ENCODE results near the gene TPM3.

GRCh38 chr1:154176337-154176736 lies 15.6 kb downstream of the TPM3 start:
- no peak for TF ChIP-seq RAD21 (conservative IDR thresholded peaks at IDR 0.05)
- TF ChIP-seq POLR2AphosphoS5 (IDR thresholded peaks at IDR 0.05): no peak
- TF ChIP-seq CTCF (IDR thresholded peaks at IDR 0.05; ENCODE audit: poor library complexity, severe bottlenecking): no peak
- no peak for TF ChIP-seq EZH2 (IDR thresholded peaks at IDR 0.05; ENCODE audit: borderline replicate concordance, insufficient read depth, low read length, poor library complexity, severe bottlenecking)
- TF ChIP-seq MXI1 (conservative IDR thresholded peaks at IDR 0.05; ENCODE audit: poor library complexity, severe bottlenecking): no peak
- TF ChIP-seq, protein P1, sequence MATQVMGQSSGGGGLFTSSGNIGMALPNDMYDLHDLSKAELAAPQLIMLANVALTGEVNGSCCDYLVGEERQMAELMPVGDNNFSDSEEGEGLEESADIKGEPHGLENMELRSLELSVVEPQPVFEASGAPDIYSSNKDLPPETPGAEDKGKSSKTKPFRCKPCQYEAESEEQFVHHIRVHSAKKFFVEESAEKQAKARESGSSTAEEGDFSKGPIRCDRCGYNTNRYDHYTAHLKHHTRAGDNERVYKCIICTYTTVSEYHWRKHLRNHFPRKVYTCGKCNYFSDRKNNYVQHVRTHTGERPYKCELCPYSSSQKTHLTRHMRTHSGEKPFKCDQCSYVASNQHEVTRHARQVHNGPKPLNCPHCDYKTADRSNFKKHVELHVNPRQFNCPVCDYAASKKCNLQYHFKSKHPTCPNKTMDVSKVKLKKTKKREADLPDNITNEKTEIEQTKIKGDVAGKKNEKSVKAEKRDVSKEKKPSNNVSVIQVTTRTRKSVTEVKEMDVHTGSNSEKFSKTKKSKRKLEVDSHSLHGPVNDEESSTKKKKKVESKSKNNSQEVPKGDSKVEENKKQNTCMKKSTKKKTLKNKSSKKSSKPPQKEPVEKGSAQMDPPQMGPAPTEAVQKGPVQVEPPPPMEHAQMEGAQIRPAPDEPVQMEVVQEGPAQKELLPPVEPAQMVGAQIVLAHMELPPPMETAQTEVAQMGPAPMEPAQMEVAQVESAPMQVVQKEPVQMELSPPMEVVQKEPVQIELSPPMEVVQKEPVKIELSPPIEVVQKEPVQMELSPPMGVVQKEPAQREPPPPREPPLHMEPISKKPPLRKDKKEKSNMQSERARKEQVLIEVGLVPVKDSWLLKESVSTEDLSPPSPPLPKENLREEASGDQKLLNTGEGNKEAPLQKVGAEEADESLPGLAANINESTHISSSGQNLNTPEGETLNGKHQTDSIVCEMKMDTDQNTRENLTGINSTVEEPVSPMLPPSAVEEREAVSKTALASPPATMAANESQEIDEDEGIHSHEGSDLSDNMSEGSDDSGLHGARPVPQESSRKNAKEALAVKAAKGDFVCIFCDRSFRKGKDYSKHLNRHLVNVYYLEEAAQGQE (IDR thresholded peaks at IDR 0.05; ENCODE audit: borderline replicate concordance): no peak
- no peak for TF ChIP-seq EP300 (conservative IDR thresholded peaks at IDR 0.05; ENCODE audit: poor library complexity, severe bottlenecking)
- TF ChIP-seq SMC3 (conservative IDR thresholded peaks at IDR 0.05; ENCODE audit: poor library complexity): no peak
